ENCODE results near the gene MTMR12.
A peak's percentile ranks its signal among the peaks of the same experiment; 100 is the strongest.
"Not testable (repeated sequence)": the region's sequence is repeated elsewhere in the genome, so short reads cannot be mapped to it uniquely, and the experiment has no call there.

The MTMR12 gene

DNA sequence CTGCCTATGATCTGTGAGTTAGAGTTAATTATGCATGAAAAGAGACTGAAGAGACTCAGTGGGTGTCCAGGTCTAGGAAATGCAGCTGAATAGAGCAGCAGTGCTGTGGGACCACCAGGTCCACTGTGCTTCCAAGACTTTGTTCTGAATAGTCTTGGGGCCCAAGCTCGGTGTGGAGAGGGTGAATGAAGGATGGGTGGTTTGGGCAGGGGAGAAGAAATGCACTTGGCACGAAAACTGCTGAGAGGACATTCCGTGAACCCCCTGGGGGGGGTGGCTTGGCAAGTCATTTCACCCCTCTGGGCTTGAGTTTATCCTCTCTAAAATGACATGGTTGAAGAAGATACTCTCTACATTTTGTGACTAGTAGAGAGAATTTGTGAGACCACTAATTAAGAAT is 102.6 kb downstream of the MTMR12 start:
- H3K9me3 Mint-ChIP-seq: peaks cover 0 to 2% of the 10 kb centered on the region in 2 donors
- no peaks in the 10 kb centered on the region for H3K27me3 Mint-ChIP-seq
- no peaks in the 10 kb centered on the region for H3K36me3 Mint-ChIP-seq
- no peak for ATAC-seq (replicated peaks)
- DNase-seq: no peak
- H3K4me3 Mint-ChIP-seq: no peak overlapping the region
- peaks cover 4 to 17% of the 10 kb centered on the region in 2 donors for H3K4me1 Mint-ChIP-seq
- H3K27ac Mint-ChIP-seq: peak overlapping the region; percentile 62

- ATAC-seq (replicated peaks); DNase-seq; H3K36me3 Mint-ChIP-seq; H3K27ac Mint-ChIP-seq; H3K9me3 Mint-ChIP-seq; H3K4me3 Mint-ChIP-seq; H3K27me3 Mint-ChIP-seq: not testable (repeated sequence)
- peaks cover 4 to 17% of the 10 kb centered on the region in 2 donors for H3K4me1 Mint-ChIP-seq
Measured at GRCh38 chr5:32208837-32209236, 103.9 kb downstream of the MTMR12 start.

GRCh38 chr5:32207355-32207634 is 105.4 kb downstream of the MTMR12 start:
- no peak for DNase-seq
- Mint-ChIP-seq H3K4me3 (no peak overlapping the region), H3K27me3 (peaks cover 0 to 5% of the 10 kb centered on the region in 2 donors), H3K36me3 (no peaks in the 10 kb centered on the region), H3K9me3 (no peaks in the 10 kb centered on the region), H3K4me1 (peaks cover 4 to 17% of the 10 kb centered on the region in 2 donors), H3K27ac (peak overlapping the region; percentile 59)
- ATAC-seq (replicated peaks): no peak

- DNase-seq: no peak
- Mint-ChIP-seq H3K4me3 (no peak overlapping the region), H3K27ac (peak overlapping the region; percentile 59), H3K9me3 (no peaks in the 10 kb centered on the region), H3K4me1 (peaks cover 4 to 17% of the 10 kb centered on the region in 2 donors), H3K27me3 (peaks cover 0 to 5% of the 10 kb centered on the region in 2 donors), H3K36me3 (no peaks in the 10 kb centered on the region)
- no peak for ATAC-seq (replicated peaks)
Measured at GRCh38 chr5:32206509-32207354, 106.0 kb downstream of the MTMR12 start.

DNA sequence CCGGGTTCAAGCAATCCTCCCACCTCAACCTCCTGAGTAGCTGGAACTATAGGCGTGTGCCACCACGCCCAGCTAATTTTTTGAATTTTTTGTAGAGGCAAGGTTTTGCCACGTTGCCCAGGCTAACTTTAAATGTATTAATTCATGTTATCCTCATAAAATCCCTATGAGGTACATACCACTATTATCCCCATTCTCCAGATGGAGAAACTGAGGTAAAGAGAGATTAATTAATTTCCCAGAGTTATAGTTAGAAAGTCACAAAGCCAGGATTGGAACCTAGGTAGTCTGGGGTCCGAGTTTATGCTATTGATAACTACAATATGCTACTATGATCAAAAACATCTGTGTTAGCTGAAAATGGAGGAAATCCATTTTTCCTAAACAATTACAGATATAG is 106.7 kb downstream of the MTMR12 start:
- Mint-ChIP-seq H3K27me3 (peaks cover 0 to 5% of the 10 kb centered on the region in 2 donors), H3K9me3 (no peaks in the 10 kb centered on the region), H3K36me3 (no peaks in the 10 kb centered on the region), H3K4me3 (no peak overlapping the region), H3K27ac (no peak overlapping the region), H3K4me1 (peaks cover 3 to 12% of the 10 kb centered on the region in 2 donors)
- ATAC-seq (replicated peaks) (no peak), DNase-seq (no peak)

GRCh38 chr5:32202394-32202793 is 110.3 kb downstream of the MTMR12 start:
- no peak overlapping the region for H3K27ac Mint-ChIP-seq
- H3K9me3 Mint-ChIP-seq: no peaks in the 10 kb centered on the region
- DNase-seq: no peak

GRCh38 chr5:32201122-32201753 is 111.5 kb downstream of the MTMR12 start:
- Mint-ChIP-seq H3K4me1 (no peaks in the 10 kb centered on the region), H3K27me3 (peaks cover 0 to 5% of the 10 kb centered on the region in 2 donors), H3K4me3 (no peak overlapping the region), H3K36me3 (no peaks in the 10 kb centered on the region), H3K9me3 (no peaks in the 10 kb centered on the region), H3K27ac (no peak overlapping the region)
- ATAC-seq (replicated peaks) (no peak), DNase-seq (no peak)

More at GRCh38 chr5:32202394-32202793, 110.3 kb downstream of the MTMR12 start:
- ATAC-seq (replicated peaks): no peak
- H3K4me3 Mint-ChIP-seq: no peak overlapping the region
- peaks cover 0 to 5% of the 10 kb centered on the region in 2 donors for H3K27me3 Mint-ChIP-seq
- no peaks in the 10 kb centered on the region for H3K4me1 Mint-ChIP-seq
- H3K36me3 Mint-ChIP-seq: no peaks in the 10 kb centered on the region

DNA sequence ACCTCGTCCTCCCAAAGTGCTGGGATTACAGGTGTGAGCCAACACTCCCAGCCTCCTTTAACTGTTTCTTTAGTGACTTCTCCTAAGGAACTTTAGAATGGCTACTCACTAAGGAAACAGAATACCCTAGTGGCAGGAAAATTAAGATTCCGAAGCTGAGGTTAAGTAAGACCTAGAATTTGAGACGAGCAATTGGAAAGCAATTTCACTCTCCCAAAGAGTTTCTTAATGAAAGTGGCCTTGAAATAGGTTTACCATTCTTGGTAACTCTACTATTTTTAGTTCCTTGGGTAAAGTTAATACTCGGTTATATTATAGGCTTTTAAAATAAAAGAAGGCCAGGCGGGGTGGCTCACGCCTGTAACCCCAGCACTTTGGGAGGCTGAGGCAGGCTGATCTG is 115.7 kb downstream of the MTMR12 start:
- Mint-ChIP-seq H3K36me3 (no peaks in the 10 kb centered on the region), H3K27me3 (no peaks in the 10 kb centered on the region), H3K4me3 (no peak overlapping the region), H3K4me1 (peaks cover 5 to 8% of the 10 kb centered on the region in 2 donors), H3K9me3 (no peaks in the 10 kb centered on the region), H3K27ac (no peak overlapping the region)
- ATAC-seq (replicated peaks) (no peak), DNase-seq (no peak)

- peaks cover 5 to 8% of the 10 kb centered on the region in 2 donors for H3K4me1 Mint-ChIP-seq
- H3K27me3 Mint-ChIP-seq: no peaks in the 10 kb centered on the region
- H3K9me3 Mint-ChIP-seq: no peaks in the 10 kb centered on the region
Measured at GRCh38 chr5:32195265-32195664, 117.5 kb downstream of the MTMR12 start.

DNA sequence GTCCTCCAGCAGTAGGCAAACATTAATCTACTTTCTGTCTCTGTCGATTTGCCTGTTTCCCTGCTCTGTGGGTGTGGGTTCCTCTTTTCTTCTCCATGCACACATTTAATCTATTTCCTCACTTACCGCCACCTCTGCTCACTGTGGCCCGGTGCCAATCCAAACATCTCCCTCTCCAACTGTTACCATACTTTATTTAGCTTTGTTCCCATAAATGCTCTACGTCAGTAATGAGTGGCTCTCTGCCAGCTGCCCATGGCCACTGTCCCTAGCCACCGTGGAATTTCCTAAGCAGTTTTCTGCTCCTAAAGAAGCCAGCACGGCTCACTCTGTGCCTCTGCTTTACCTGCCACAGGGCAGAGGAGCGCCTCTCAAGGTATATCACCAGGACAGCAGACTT is 119.1 kb downstream of the MTMR12 start:
- DNase-seq: no peak
- Mint-ChIP-seq H3K36me3 (no peaks in the 10 kb centered on the region), H3K27me3 (no peaks in the 10 kb centered on the region), H3K4me3 (peak overlapping the region; percentile 52 to 66), H3K27ac (peak overlapping the region; percentile 11), H3K4me1 (peaks cover 5 to 8% of the 10 kb centered on the region in 2 donors), H3K9me3 (no peaks in the 10 kb centered on the region)
- peak; percentile 86 to 96 for ATAC-seq (replicated peaks)

More at GRCh38 chr5:32195265-32195664, 117.5 kb downstream of the MTMR12 start:
- no peak for DNase-seq
- Mint-ChIP-seq H3K36me3 (no peaks in the 10 kb centered on the region), H3K27ac (no peak overlapping the region), H3K4me3 (no peak overlapping the region)
- ATAC-seq (replicated peaks): no peak

GRCh38 chr5:32190095-32190494 is 122.6 kb downstream of the MTMR12 start:
- H3K4me1 Mint-ChIP-seq: peaks cover 5 to 8% of the 10 kb centered on the region in 2 donors
- no peak for ATAC-seq (replicated peaks)
- H3K9me3 Mint-ChIP-seq: no peaks in the 10 kb centered on the region
- H3K36me3 Mint-ChIP-seq: no peaks in the 10 kb centered on the region
- no peak for DNase-seq
- no peak overlapping the region for H3K27ac Mint-ChIP-seq
- no peak overlapping the region for H3K4me3 Mint-ChIP-seq
- no peaks in the 10 kb centered on the region for H3K27me3 Mint-ChIP-seq

- H3K4me3 Mint-ChIP-seq: no peak overlapping the region
Measured at GRCh38 chr5:32187675-32188074, 125.1 kb downstream of the MTMR12 start.

DNA sequence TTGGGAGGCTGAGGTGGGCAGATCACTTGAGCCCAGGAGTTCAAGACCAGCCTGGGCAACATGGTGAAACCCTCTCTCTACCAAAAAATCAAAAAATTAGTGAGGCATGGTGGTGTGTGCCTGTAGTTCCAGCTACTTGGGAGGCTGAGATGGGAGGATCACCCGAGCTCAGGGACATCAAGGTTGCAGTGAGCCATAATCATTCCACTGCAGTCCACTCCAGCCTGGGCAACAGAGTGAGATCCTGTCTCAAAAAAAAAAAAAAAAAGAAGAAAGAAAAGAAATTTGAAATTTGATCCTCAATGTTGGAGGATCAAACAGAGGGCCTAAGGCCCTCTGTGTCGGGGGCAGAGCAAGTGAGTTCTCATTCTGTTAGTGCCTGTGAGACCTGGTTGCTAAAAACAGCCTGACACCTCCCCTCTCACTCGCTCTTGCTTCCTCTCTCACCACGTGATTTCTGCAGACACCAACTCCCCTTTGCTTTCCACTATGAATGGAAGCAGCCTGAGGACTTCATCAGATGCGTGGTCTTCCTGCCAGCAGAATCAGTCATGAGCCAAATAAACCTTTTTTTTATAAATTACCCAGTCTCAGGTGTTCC is 130.2 kb downstream of the MTMR12 start:
- H3K4me1 Mint-ChIP-seq: peaks cover 4 to 9% of the 10 kb centered on the region in 2 donors
- no peaks in the 10 kb centered on the region for H3K27me3 Mint-ChIP-seq
- no peak overlapping the region for H3K27ac Mint-ChIP-seq
- no peaks in the 10 kb centered on the region for H3K9me3 Mint-ChIP-seq
- peak; percentile 42 to 56 for ATAC-seq (replicated peaks)
- H3K36me3 Mint-ChIP-seq: no peaks in the 10 kb centered on the region
- H3K4me3 Mint-ChIP-seq: no peak overlapping the region
- no peak for DNase-seq

More at GRCh38 chr5:32187675-32188074, 125.1 kb downstream of the MTMR12 start:
- Mint-ChIP-seq H3K4me1 (peaks cover 3 to 4% of the 10 kb centered on the region in 2 donors), H3K36me3 (no peaks in the 10 kb centered on the region), H3K27me3 (no peaks in the 10 kb centered on the region), H3K27ac (no peak overlapping the region), H3K9me3 (no peaks in the 10 kb centered on the region)
- no peak for DNase-seq
- ATAC-seq (replicated peaks): no peak
